H1 (cell line): ENCODE data around the gene ATMIN. TPM values are rescaled to one million over a fixed set of nuclear protein-coding genes. Genes with fewer than 3 reads are reported as not detected.

ENCODE experiments used
- CTCF ChIA-PET: fragments of 300-600 bp; sonication (Branson Sonifier 250); formaldehyde crosslinking; loops from one replicate; lab custom pipeline; 2021; ENCODE audit not compliant: partially characterized antibody; lab: Charles Lee
- POLR2A ChIA-PET: fragments of 300-600 bp; sonication (Branson Sonifier 250); formaldehyde crosslinking; loops from one replicate; lab custom pipeline; 2021; ENCODE audit warnings: inconsistent platforms; ENCODE audit not compliant: partially characterized antibody; lab: Charles Lee
- DNase-seq, 2 experiments: peaks; one replicate each; pipeline versions ENCODE4 v3.0.0 to v3.0.0-alpha.2; 2010 to 2022; ENCODE audit warnings: low spot score in 2 of 2, low read depth in 1 of 2, mixed read lengths in 1 of 2
- FAIRE-seq: peaks from 2 replicates; lab custom pipeline; 2011; peaks lifted over from hg19 to GRCh38; lab: Jason Lieb, UNC
- H2AFZ ChIP-seq: 2 replicates; pipeline ENCODE4 v1.8.1; 2012; ENCODE audit warnings: low read length, inconsistent platforms
- H2AK5ac ChIP-seq: 2 replicates; pipeline ENCODE4 v1.6.1; 2013; ENCODE audit warnings: low read depth, low read length
- H2BK120ac ChIP-seq: replicated peaks from 2 replicates; pipeline ENCODE3; 2013; ENCODE audit warnings: low read depth, low read length, inconsistent platforms
- H2BK12ac ChIP-seq: 2 replicates; pipeline ENCODE4 v1.6.1; 2013; ENCODE audit warnings: low read depth, low read length
- H2BK15ac ChIP-seq: 2 replicates; pipeline ENCODE4 v1.6.1; 2013; ENCODE audit warnings: low read length
- H2BK20ac ChIP-seq: 2 replicates; pipeline ENCODE4 v1.6.1; 2013; ENCODE audit warnings: low read length
- H2BK5ac ChIP-seq: 2 replicates; pipeline ENCODE4 v1.6.1; 2013; ENCODE audit warnings: low read depth, low read length
- H3K14ac ChIP-seq: 2 replicates; pipeline ENCODE4 v1.6.1; 2013; ENCODE audit warnings: inconsistent platforms; ENCODE audit not compliant: insufficient read length
- H3K18ac ChIP-seq: 2 replicates; pipeline ENCODE4 v1.6.1; 2013; ENCODE audit warnings: low read length; ENCODE audit errors: extremely low read depth
- H3K23ac ChIP-seq: 2 replicates; pipeline ENCODE4 v1.6.1; 2013; ENCODE audit warnings: inconsistent platforms; ENCODE audit not compliant: insufficient read length
- H3K23me2 ChIP-seq: 2 replicates; pipeline ENCODE4 v1.6.1; 2013; ENCODE audit warnings: low read depth, low read length
- H3K27ac ChIP-seq: 2 replicates; pipeline ENCODE4 v1.6.1; 2011; ENCODE audit warnings: low read depth, low read length, inconsistent platforms
- H3K27me3 ChIP-seq, 4 experiments: replicated peaks in 1 of 4; 1 replicate in 1 of 4; 2 replicates in 3 of 4; pipeline versions ENCODE4 v1.6.1 to v1.8.1; 2011 to 2013; ENCODE audit warnings: low read length in 3 of 4, mild to moderate bottlenecking in 3 of 4, inconsistent platforms in 2 of 4, mixed read lengths in 2 of 4, moderate library complexity in 1 of 4; ENCODE audit not compliant: control insufficient read depth in 3 of 4, insufficient read depth in 3 of 4; ENCODE audit errors: extremely low read depth in 1 of 4
- H3K36me3 ChIP-seq, 4 experiments: 2 replicates each; pipeline versions ENCODE4 v1.6.1 to v1.8.1; 2011 to 2013; ENCODE audit warnings: mild to moderate bottlenecking in 4 of 4, low read length in 3 of 4, moderate library complexity in 2 of 4, control low read depth in 1 of 4, inconsistent platforms in 1 of 4; ENCODE audit not compliant: insufficient read depth in 4 of 4, control insufficient read depth in 2 of 4
- H3K4ac ChIP-seq: replicated peaks from 2 replicates; pipeline ENCODE3; 2013; ENCODE audit warnings: low read length, low read depth, mixed read lengths, inconsistent platforms; ENCODE audit not compliant: insufficient read length
- H3K4me1 ChIP-seq, 4 experiments: replicated peaks in 1 of 4; 1 replicate in 1 of 4; 2 replicates in 3 of 4; pipeline versions ENCODE4 v1.6.1 to v1.8.1; 2011 to 2013; ENCODE audit warnings: low read length in 3 of 4, inconsistent platforms in 2 of 4, mixed read lengths in 1 of 4; ENCODE audit not compliant: insufficient read depth in 4 of 4, control insufficient read depth in 3 of 4
- H3K4me2 ChIP-seq, 2 experiments: 2 replicates each; pipeline versions ENCODE4 v1.6.1 to v1.8.1; 2011 to 2013; ENCODE audit warnings: low read depth in 2 of 2, low read length in 2 of 2, control low read depth in 1 of 2, inconsistent platforms in 1 of 2, mild to moderate bottlenecking in 1 of 2; ENCODE audit not compliant: insufficient read depth in 1 of 2
- H3K4me3 ChIP-seq, 4 experiments: fragments of 200-600, 300-600 bp in 1 of 4; sonication (generic), shearing (Covaris generic), sonication (Bioruptor Twin) in 1 of 4; 2 replicates each; pipeline versions ENCODE4 v1.5.1 to v1.8.1; 2011 to 2016; ENCODE audit warnings: low read length in 4 of 4, low read depth in 3 of 4, control low read depth in 2 of 4, inconsistent platforms in 2 of 4, mild to moderate bottlenecking in 2 of 4, mixed read lengths in 1 of 4, moderate library complexity in 1 of 4; ENCODE audit not compliant: insufficient read depth in 2 of 4; ENCODE audit errors: extremely low read depth in 1 of 4
- H3K56ac ChIP-seq: replicated peaks from 2 replicates; pipeline ENCODE3; 2013; ENCODE audit warnings: low read depth, mild to moderate bottlenecking, mixed read lengths, low read length, inconsistent platforms; ENCODE audit not compliant: insufficient read length
- H3K79me1 ChIP-seq: 2 replicates; pipeline ENCODE4 v1.6.1; 2013; ENCODE audit warnings: low read depth, low read length, control low read depth
- H3K79me2 ChIP-seq, 2 experiments: 2 replicates each; pipeline versions ENCODE4 v1.6.1 to v1.8.1; 2012 to 2013; ENCODE audit warnings: low read length in 2 of 2, mild to moderate bottlenecking in 2 of 2, inconsistent platforms in 1 of 2; ENCODE audit not compliant: insufficient read depth in 2 of 2, control insufficient read depth in 1 of 2
- H3K9ac ChIP-seq, 4 experiments: replicated peaks in 1 of 4; 1 replicate in 1 of 4; 2 replicates in 3 of 4; pipeline versions ENCODE4 v1.6.1 to v1.8.1; 2011 to 2013; ENCODE audit warnings: low read depth in 3 of 4, low read length in 3 of 4, control low read depth in 2 of 4, mild to moderate bottlenecking in 2 of 4, moderate library complexity in 2 of 4, inconsistent platforms in 1 of 4; ENCODE audit errors: extremely low read depth in 1 of 4
- H3K9me3 ChIP-seq, 2 experiments: 2 replicates each; pipeline versions ENCODE4 v1.6.1 to v1.8.1; 2012 to 2013; ENCODE audit warnings: mild to moderate bottlenecking in 2 of 2, moderate library complexity in 2 of 2, control low read depth in 1 of 2, inconsistent platforms in 1 of 2, low read depth in 1 of 2, low read length in 1 of 2, mixed read lengths in 1 of 2; ENCODE audit not compliant: insufficient read depth in 2 of 2
- H4K20me1 ChIP-seq, 2 experiments: replicated peaks in 1 of 2; 2 replicates each; pipeline versions ENCODE3 to v1.8.1; 2011 to 2013; ENCODE audit warnings: inconsistent platforms in 2 of 2, low read length in 2 of 2, mild to moderate bottlenecking in 1 of 2; ENCODE audit not compliant: insufficient read depth in 2 of 2, control insufficient read depth in 1 of 2
- H4K5ac ChIP-seq: 2 replicates; pipeline ENCODE4 v1.6.1; 2013; ENCODE audit warnings: low read length, low read depth, mixed read lengths, inconsistent platforms; ENCODE audit not compliant: insufficient read length
- H4K8ac ChIP-seq: 2 replicates; pipeline ENCODE4 v1.8.0; 2013; ENCODE audit warnings: mild to moderate bottlenecking, moderate library complexity, low read length, inconsistent platforms; ENCODE audit not compliant: insufficient read depth; ENCODE audit errors: extremely low read depth
- H4K91ac ChIP-seq: replicated peaks from 2 replicates; pipeline ENCODE3; 2013; ENCODE audit warnings: low read length, mixed read lengths, inconsistent platforms; ENCODE audit not compliant: insufficient read length
- BCL11A ChIP-seq, 2 experiments: IDR thresholded peaks; one replicate each; pipeline ENCODE4 v1.6.1; 2011; ENCODE audit warnings: low read depth in 2 of 2, low read length in 2 of 2, mild to moderate bottlenecking in 2 of 2
- EP300 ChIP-seq, 2 experiments: IDR thresholded peaks; 1 replicate in 1 of 2; 2 replicates in 1 of 2; pipeline ENCODE4 v1.6.1; 2011 to 2012; ENCODE audit warnings: low read depth in 2 of 2, low read length in 2 of 2, mild to moderate bottlenecking in 2 of 2, borderline replicate concordance in 1 of 2, inconsistent platforms in 1 of 2, moderate library complexity in 1 of 2
- FOSL1 ChIP-seq: IDR thresholded peaks from 2 replicates; pipeline ENCODE4 v1.6.1; 2011; ENCODE audit warnings: mild to moderate bottlenecking, low read depth, low read length, moderate library complexity; ENCODE audit not compliant: insufficient read depth
- GABPA ChIP-seq: IDR thresholded peaks from 2 replicates; pipeline ENCODE4 v1.6.1; 2011; ENCODE audit warnings: mild to moderate bottlenecking, low read length, moderate library complexity, borderline replicate concordance; ENCODE audit not compliant: insufficient read depth
- HDAC6 ChIP-seq: IDR thresholded peaks from one replicate; pipeline ENCODE4 v1.7.1; 2012; ENCODE audit warnings: low read depth, mild to moderate bottlenecking, inconsistent platforms, low read length, moderate library complexity
- RBBP5 ChIP-seq: IDR thresholded peaks from 2 replicates; pipeline ENCODE4 v1.7.1; 2012; ENCODE audit warnings: low read depth, mild to moderate bottlenecking, inconsistent platforms, low read length, moderate library complexity, borderline replicate concordance
- SIRT6 ChIP-seq: IDR thresholded peaks from one replicate; pipeline ENCODE4 v1.7.1; 2012; ENCODE audit warnings: low read length, inconsistent platforms
- SP1 ChIP-seq: IDR thresholded peaks from 2 replicates; pipeline ENCODE4 v1.6.1; 2011; ENCODE audit warnings: low read depth, low read length
- SP2 ChIP-seq: IDR thresholded peaks from 2 replicates; pipeline ENCODE4 v1.6.1; 2012; ENCODE audit warnings: mild to moderate bottlenecking, low read length, inconsistent platforms
- WGBS, 2 experiments: shearing (Covaris generic) in 1 of 2; methylation state at CpG; one replicate each; pipeline versions ENCODE4 v1.1.6 to v1.1.7; 2013 to 2015; ENCODE audit warnings: low lambda C conversion rate in 2 of 2, mixed read lengths in 2 of 2, inconsistent platforms in 1 of 2, low coverage in 1 of 2, missing lambda C conversion rate in 1 of 2; ENCODE audit not compliant: insufficient replicate concordance in 2 of 2, insufficient coverage in 1 of 2, insufficient read length in 1 of 2; ENCODE audit errors: extremely low coverage in 1 of 2, missing lambda C conversion rate in 1 of 2; 5-methylcytosine and 5-hydroxymethylcytosine counted together
- polyA plus RNA-seq, 7 experiments: library from polyadenylated mRNA; depleted of rRNA in 3 of 7; stranded (reverse) in 5 of 7; unstranded in 2 of 7; fragments of >200 nt in 5 of 7; fragments of 200-250 nt in 2 of 7; gene quantifications; 1 replicate in 5 of 7; 2 replicates in 1 of 7; 4 replicates in 1 of 7; pipeline versions ENCODE4 v1.2.1 to v1.2.3, GENCODE V29; 2011 to 2013; ENCODE audit warnings: missing spikeins in 2 of 7, mixed read lengths in 2 of 7
- total RNA-seq: library from RNA; stranded (reverse); fragmentation: NEBNext Ultra II Directional; extraction: Animal tissue kit (Norgen Biotek cat#: 25700); gene quantifications from 2 replicates; pipeline ENCODE4 v1.2.1, GENCODE V29; 2021

ATMIN gene
- total and polyA plus RNA-seq, 2 of the 8 experiments (the other 6 are each of a cell fraction or from before 2014, with no cell fraction given), result 34.8 to 59.8 TPM

DNA sequence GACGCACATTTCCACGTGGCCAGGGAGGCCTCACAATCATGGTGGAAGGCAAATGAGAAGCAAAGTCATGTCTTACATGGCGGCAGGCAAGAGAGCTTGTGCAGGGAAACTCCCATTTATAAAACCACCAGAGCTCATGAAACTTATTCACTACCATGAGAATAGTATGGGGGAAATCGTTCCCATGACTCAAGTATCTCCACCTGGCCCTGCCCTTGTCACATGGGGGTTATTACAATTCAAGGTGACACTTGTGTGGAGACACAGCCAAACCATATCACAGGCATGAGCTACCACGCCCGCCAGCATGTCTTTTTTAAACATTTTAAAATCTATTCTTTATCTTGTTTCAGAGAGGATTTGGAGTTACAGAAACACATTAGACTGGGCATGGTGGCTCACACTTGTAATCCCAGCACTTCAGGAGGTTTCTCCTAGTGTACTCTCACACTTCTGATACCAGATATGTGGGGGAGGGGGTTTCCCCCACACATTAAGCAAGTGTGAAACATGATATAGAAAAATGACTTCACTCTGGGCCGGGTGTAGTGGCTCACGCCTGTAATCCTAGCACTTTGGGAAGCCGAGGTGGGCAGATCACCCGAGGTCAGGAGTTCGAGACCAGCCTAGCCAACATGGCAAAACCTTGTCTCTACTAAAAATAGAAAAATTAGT, 5.6 kb upstream of the ATMIN start:
- Histone ChIP-seq H3K14ac (no peak overlapping the region), H3K4me2 (no peak overlapping the region), H4K20me1 (no peaks in the 10 kb centered on the region), H4K8ac (no peak overlapping the region), H2BK15ac (no peak overlapping the region), H3K23ac (no peak overlapping the region), H3K4ac (no peak overlapping the region), H3K36me3 (peaks cover 5 to 39% (median 30%) of the 10 kb centered on the region in 4 experiments; a peak in 7 of 8 replicates), H2BK12ac (no peak overlapping the region), H2BK20ac (no peak overlapping the region), H2AFZ (no peak overlapping the region), H4K5ac (no peak overlapping the region), H3K4me3 (no peak overlapping the region), H2BK120ac (no peak overlapping the region), H3K79me2 (no peaks in the 10 kb centered on the region), H3K56ac (no peak overlapping the region), H3K79me1 (no peaks in the 10 kb centered on the region), H2AK5ac (no peak overlapping the region), H2BK5ac (no peak overlapping the region), H3K23me2 (no peaks in the 10 kb centered on the region), H3K9ac (no peak overlapping the region), H4K91ac (no peak overlapping the region), H3K18ac (no peak overlapping the region), H3K4me1 (no peaks in the 10 kb centered on the region), H3K27ac (no peak overlapping the region), H3K9me3 (peaks cover 3 to 4% of the 10 kb centered on the region in 2 experiments; a peak in 2 of 4 replicates), H3K27me3 (no peaks in the 10 kb centered on the region)
- 94% methylated on average over 11 of the region's 11 CpGs; no CpG with 5 or more reads in 1 of the 2 experiments for WGBS, 2 experiments
- no peak for TF ChIP-seq RBBP5
- TF ChIP-seq BCL11A (IDR thresholded peaks at IDR 0.05; ENCODE audit: low read depth in 2 of 2, low read length in 2 of 2), result no peak
- TF ChIP-seq FOSL1, result no peak
- TF ChIP-seq EP300 (IDR thresholded peaks at IDR 0.05; ENCODE audit: borderline replicate concordance in 1 of 2, low read depth in 2 of 2, low read length in 2 of 2), result no peak
- no peak for TF ChIP-seq SP1
- TF ChIP-seq SP2, result no peak
- no peak for TF ChIP-seq GABPA
- no peak for TF ChIP-seq SIRT6
- no peak for TF ChIP-seq HDAC6
- CTCF ChIA-PET, result interaction anchor here (1.6 kb wide), 1 partner anchor 11 kb away, joined by 5 read pairs; no protein-coding TSS in a partner anchor
- DNase-seq (no peak), FAIRE-seq (no peak)
- POLR2A ChIA-PET, result interaction anchor here (1.1 to 1.8 kb wide), 3 partner anchors 10 to 25 kb away, joined by 3 to 4 read pairs (median 3); no protein-coding TSS in a partner anchor
